HG03039 (cell line): Measurements from ENCODE around the gene SEMA4D.
A peak's percentile ranks its signal among the peaks of the same experiment; 100 is the strongest.

Source experiments
- ATAC-seq: cut with Tn5 transposase; IDR thresholded peaks from one replicate; pipeline ENCODE4 v1.9.1; 2021; ENCODE audit warnings: mild to moderate bottlenecking, moderate library complexity; ENCODE audit not compliant: unreplicated experiment

SEMA4D gene

DNA sequence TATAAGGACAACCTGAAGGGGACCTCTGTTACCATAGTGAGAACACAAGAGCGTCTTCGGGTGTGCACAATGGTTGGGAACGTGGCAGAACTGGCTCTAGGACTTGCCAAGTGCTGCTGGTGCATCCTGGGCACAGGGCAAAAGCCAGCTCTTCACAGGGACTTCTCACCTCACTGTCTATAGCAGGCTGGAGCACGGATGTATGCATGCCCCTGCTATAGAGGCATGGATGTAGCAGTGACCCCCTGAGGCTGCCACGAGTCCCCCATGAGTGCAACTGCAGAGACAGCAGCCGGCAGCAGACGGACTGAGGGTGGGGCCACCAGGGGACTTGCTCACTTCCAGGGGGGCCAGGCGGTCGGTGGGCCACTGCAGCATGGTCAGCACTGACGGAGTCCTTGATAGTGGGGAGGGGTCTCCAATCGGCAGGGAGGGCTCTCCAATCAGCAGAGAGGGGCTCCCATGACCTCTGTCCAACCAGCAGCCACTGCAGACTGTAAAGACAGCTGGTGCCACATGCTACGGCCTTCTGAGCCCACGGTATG is 64.9 kb downstream of the SEMA4D start:
- no peak for ATAC-seq

DNA sequence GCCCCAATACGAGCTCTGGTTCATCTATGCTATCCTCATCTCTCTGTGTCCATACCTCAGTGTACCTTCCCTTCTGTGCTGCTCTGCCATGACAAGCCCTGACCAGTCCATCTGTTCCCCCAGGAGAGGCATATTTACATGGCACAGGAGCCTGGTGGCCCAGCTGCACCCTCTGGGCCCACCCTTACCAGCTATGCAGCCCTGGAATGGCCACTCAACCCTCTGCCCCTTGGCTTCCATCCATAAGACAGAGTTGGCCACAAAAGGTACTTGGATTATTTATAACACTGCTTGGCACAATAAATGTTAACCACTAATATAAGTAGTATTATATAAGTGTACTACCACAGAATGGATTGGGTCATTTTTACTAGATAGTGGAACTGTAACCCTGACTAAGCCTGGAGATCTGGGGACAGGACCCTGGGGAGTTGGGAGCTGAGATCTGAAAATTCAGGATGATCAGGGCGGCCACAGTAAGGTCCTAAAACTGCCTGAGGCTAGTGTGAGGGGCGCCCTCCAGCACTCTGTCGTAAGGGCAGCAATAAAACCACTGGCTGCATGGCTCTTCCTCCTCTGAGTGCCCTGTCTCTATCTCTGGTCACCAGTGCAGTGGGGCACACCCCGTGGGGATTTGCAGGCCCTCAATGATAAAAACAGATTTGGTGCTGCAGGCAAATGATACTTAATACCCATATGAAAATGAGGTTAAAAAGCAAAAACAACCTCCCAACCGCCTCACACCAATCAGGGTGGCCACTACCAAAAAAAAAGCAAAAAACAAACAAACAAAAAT is 65.8 kb downstream of the SEMA4D start:
- no peak for ATAC-seq

DNA sequence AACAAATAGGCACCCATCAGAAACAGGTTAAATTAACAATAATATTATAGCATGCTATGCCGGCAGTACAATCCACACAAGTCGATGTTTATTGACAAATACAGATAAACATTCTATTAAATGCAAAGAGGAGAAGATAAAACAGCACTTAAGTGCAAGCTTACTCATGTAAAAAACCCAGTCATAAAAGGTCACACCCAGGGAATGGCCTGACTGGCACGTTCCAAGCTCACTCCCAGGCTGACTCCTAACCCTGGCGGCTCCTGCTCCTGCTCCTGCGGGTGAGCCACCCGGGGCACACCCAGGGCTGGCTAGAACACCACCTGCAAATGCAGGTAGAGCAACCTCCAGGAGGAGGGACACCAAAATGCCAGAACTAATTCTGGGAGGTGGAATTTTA is 66.9 kb downstream of the SEMA4D start:
- no peak for ATAC-seq

DNA sequence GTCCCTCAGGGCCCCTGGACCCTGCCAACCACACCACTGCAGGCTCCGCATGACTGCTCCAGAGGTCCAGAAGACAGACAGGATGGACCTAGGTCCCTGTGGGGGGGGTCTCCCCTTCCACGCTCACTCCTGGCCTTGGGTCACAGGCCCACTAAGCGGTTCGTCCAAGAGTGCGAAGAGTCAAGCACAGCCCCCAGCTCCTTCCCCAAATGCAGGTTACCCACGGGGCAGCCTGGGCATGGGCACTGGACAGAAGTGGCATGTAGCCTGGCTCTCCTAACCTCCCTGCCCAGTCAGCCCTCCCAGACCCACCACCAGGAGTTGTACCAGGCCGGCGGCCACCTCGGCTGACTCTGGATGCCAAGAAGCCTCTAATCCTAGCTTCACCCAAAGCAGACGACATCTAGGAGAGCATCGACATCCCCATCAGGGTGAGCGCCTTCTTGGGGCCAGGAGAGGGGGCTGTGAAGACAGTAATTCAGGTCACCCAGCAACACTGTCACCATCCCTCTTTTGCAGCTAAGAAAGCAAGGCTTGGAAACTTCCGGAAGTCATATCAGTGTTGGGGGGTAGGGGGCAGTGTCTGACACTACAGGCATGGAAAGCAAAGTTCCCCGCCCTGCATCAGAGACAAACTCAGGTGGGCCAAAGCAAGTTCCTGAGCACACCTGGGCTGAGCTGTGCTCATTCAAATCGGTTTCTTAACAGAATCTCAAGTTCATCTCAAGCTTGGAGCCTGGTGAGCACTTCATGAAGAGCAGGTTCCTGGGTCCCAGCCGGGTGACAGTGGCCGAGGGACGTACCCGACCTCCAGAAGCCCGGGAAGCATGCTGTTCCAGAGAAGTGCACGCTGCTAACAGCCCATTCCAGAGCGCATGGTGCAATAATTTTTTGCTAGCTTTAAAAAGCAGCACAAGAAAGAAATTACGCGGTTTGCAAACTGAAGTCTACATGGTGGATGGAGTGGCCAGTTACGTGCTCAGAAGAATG is 68.7 kb downstream of the SEMA4D start:
- no peak for ATAC-seq

DNA sequence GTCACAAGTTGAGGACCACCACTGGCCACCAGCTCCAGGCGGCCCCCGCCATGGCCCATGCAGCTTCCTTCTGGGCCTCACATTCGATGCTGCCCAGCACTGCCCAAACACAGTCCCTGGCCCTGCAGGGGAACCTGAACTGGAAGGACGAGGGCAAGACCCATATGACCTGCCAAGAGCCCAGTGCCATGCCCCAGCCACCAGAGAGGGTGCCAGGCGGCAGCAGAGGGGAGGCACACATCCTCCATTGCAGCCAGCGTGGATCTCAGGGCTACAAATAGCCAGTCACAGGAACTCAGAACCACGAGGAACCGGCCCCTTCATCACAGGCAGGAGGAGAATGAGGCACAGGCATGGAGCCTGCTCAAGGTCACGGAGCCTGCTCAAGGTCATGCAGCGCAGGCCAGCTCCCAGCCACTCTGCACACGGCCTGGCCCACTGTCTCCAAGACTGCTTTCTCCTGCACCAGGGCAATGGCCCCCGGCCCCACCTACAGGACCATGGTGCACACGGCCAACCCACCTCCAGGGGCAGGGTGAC is 69.6 kb downstream of the SEMA4D start:
- no peak for ATAC-seq

DNA sequence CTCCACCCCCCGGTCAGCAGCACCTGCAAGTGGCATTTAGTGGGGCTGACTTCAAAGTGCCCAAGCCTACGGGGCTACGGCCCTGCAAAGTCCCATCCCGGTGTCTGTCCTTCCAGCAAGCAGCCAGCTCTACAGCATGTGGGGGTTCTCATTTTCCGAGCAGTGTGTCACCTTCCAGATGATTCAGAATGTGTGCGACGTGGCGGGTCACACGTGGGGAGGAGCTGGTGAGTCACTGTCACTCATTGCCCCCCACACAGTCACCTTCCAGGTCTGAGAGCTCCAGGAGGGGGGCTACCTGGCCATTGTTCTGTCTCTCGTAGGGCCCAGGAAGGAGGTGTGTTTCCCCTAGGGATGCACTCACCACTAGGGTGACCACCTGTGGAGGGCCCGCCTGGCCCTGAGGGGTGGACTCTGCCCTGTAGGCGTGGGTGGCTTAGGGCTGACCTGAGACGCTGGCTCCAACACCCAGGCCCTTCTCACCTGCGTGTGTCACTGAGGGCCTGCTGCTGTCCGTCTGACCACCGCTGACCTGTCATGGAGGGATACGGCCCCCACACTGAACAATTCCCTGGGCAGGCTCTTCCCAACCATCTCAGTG is 70.2 kb downstream of the SEMA4D start:
- no peak for ATAC-seq

DNA sequence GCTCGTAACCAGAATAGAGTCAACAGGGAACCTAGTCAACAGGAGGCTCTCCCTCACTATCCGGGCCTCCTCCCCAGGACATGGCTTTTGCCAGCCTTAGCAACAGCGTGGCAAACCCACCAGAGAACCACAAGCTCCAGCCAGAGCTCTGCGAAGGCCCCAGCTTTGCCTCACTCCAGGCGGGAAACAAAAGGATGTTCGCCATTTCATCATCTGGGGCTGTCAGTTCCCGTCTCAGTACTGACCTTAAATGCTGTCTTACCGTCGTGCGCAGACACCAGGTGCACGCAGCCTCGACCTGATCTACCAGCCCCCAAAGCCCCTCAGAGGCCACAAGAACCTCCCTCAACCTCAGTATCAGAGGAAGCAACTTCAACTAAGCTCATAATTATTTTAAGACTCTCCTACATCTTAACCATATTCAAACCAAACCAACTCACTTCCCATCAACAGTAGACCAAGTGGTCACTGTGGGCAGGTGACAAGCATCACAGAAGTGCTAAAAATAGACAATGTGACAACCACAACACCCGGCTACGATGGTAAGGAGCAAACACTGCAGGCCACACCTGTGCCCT is 71.4 kb downstream of the SEMA4D start:
- peak; percentile 45 for ATAC-seq

DNA sequence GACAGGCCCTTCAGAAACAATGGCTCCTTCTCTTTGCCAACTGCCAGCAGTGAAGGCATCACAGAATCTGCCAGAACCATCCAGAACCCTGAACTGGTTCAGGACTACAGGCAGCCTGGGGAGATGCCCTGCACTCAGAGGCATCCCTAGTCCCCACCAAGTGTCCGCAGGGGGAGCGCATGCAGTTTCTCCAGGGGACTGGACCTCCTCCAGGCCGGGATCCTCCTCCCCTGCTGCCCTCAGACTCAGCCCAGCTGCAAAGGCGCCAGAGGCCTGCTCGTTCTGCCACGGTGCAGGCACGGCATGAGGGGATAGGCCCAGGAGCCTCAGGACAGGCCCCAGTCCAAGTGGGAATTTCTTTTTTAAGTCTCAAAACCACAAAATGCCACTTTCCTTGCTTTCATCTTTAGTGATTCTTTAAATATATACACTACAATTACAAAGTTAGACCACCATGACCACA is 72.0 kb downstream of the SEMA4D start:
- ATAC-seq: peak; percentile 1

DNA sequence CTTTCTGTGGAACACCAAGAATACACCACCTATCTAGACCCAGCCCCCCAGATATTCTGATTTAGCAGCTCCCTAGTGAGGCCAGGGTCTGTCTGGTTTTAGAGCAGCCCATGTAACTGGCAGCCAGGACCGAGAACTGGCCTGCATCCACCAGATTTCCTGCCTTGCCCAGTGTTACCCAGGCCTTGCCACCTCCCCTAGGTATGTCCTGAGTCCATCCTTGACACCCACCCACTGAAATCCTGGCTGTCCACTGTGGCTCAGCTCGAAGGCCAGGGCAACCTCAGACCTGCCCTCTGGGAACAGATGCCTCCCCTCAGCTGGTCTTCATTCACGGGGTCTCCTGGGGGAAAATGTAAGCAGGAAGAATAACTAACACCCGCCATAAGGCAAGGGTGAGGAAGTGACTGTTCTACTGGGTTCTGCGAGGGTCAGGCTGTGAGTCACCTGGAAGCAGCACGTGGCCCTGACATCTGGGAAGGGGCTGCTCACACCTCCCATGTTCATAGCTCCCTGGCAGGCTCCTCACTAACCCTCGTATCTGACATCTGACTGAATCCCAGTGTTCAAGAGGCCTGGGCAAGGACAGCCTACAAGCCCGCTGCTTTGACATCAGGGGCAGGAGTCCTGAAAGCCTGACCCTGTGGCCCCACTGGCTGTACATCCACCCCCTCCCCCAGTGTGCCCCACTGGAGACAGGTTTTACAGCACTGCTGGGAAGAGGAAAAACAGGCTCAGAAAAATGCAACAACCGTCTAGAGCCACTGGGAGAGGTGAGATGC is 72.7 kb downstream of the SEMA4D start:
- ATAC-seq: no peak

DNA sequence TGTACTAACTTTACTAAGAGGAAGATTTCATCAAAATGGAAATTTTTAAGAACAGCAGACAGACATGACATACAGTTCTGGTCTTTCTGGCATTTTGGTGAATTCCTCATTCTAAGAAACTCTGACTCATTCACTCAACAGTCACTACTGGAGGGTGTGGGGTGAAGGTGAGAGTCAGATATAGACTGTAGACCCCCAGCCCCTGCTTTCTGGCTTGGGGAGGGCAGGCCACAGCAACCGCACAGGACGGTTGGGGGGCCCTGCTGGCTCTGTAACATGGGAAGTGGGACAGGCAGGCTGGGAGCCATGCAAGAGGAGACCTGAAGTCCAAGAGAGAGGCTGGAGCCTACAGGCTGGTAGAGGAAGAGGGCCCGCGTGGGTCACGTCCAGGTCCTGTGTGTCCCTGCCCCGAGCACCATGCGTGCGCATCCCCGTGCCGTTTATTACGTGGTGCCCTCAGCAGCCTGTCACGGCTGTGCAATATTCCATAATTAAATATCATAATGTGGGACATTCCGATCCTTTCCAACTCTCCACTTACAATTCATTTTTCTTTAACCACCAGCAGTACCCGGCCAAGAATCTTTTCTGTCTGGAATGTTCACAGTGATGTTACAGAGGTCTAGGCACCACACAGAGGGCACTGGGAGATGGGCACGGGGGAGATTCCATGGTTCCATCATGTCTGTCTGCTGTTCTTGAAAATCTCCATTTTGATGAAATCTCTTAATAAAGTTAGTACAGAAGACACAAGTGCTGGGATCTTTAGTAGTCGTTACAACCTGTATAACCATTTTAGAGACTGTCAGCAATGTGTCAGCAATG is 75.5 kb downstream of the SEMA4D start:
- ATAC-seq: peak; percentile 42

DNA sequence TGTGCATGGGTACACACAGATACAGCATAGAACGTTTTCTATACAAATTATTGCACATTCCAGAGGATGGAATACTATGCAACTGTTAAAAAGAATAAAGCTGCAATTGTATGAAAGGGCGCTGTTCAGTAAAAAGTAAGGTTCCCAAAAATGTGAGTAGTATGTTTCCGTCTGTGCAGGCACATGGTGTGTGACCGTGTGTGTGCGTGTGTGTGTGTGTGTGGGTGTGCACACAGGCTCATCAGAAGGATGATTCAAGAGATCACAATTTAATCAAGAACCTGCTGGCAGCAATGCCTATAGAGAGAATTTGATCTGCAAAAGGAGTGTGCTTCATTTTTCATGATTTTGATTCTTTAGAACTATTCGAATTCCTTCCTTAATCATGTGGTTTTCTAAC is 76.3 kb downstream of the SEMA4D start:
- no peak for ATAC-seq

DNA sequence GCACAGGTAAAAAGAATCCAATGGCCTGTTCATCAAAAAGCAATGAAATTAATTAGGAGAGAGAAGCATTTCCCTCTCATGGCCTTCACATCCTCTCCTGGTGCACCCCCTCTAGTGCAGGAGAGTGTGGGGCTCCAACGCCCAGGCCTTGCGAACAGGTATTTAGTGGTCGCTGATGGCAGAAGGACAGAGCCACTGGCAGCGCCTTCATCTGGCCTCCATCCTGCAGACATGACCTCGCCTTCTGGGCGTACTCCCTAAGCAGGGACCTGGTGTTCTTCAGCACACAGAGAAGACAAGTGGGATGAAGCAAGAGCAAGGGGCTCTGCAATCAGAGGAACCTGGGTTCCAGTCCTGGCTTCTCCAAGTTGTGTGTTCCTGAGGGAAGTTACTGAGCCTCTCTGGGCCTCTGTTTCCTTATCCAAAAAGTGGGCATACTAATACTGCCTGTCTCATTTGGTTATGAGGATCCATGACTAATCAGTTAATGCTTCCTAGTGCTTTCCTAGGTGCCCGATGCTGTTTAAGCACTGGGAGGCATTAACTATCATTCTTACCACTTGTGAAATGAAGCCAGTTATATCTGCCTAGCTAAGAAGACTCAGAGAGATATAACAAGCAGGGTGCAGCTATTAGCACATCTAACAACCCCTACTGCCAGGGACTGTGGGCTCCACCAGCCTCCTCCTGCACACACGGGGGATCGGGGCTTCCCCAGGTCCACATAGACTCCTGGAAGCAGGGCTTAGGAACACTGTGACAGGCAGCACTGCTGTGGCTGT is 77.3 kb downstream of the SEMA4D start:
- ATAC-seq: no peak

DNA sequence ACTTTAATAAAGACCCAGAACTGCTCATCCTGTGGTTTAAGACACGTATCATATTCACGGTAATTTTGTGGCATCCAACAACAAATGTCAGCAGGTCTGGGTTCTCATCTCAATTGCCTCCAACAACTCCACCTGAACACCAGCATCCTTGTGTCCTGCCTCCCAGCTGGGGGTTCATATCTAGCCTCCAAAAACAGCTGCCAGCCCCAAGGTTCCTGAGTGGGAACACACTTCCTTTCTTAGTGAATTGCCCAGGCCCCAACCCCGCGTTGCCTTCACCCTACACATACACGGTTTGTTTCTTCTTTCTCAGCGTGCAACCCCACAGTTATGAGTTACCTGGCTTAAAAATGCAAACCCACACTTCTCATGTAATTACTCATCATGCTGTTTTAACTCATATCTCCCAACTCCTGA is 77.9 kb downstream of the SEMA4D start:
- ATAC-seq: no peak

DNA sequence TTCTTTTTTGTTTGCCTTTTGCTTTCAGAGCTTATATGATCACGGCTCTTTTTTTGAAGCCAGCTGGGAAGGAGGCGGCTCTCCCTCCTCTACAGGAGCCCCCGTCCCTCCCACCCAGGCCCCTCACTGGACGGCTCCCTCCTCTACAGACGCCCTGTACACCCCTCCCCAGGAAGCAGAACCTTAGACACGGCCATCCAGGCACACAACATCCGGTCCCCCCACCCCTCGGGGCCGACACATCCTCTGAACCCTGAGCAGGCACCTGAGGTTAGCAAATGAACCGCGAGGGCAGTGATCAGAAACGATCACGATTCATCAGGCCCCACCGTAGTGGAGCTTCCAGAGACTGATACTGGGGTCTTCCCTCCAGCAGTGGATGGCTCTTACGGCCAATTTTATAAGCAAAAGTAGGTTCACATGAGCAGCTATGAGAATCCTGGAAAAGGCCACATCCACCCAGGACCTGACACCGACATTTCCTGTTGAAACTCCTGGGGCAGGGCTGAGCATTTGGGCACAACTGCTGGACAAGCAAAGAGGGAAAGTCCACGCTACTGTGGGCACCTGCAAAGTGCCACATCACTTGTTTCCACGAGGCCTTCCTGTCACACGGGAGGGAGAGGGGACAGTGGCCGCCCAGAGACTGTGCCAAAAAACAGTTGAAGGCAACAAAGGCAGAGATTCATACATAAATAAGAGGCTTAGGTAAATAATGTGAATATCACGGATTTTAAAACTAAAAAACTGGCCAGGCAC is 78.9 kb downstream of the SEMA4D start:
- ATAC-seq: no peak

DNA sequence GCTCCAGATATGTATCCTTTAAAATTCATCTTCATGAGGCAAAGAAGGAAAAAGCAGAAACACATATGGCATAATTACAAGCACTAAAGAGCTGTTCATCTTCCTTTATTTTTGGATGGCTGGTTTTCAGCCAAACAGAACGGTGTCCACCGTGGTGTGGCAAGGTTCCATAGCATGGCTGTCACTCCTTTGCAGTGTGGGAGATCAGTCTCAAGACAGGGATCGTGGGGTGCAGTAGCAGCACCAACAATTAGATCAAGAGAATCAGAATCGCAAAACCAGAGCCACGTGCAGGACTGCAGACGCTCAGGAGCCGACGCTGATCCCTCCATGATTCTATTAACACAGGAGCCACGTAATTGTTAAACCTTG is 79.5 kb downstream of the SEMA4D start:
- no peak for ATAC-seq

DNA sequence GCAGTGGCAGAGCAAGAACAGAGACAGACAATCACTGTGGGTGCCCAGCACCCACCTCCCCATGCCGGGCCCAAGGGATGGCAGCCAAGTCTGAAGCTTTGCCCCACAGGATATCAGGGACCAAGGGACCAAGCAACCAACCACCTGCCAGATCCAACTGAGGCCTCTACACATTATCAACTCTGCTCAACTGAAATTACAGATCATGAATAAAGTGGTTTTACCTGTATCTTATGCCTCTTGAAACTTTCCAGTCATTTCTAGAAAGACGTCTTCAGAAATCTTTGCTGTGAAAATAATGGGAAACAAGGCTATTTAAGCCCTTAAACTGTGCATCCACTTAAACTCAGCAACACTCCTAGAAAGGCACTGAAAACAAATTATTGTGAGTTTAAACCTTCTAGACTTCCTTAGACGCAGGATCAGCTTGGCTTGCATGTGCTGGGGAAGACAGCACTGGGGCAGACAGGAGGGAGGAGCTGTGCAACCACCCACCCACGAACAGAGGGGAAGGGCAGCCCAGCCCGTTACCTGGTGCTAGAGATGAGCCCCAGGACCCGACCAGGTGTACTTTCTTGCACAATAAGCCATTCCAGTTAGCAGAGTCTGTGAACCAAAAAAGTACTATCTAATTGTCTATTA is 80.0 kb downstream of the SEMA4D start:
- no peak for ATAC-seq
